ENCODE results near the gene LARGE1.
A peak's percentile ranks its signal among the peaks of the same experiment; 100 is the strongest.

The LARGE1 gene

DNA sequence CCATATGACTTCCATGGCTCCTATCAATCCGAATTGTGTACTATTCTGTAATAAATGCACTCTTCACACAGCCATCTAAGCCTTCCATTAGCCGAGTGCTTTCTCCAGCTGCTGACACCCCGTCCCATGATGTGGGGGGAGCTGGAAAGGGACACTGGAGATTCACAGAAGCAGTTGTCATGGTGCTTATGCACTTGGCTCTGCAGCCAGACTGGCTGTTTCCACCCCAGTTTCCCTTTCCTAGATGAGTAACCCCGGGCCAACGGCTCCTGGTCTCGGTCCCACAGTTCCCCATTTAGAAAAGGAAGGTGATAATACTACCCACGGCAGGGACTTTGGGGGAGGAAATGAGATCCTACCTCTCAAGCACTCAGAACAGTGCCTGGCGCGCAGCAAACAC, 617.2 kb downstream of the LARGE1 start:
- H3K9me3 ChIP-seq (ENCODE audit: insufficient read depth, low read depth, low read length) = no peaks in the 10 kb centered on the region
- no peak overlapping the region for H2BK12ac ChIP-seq (ENCODE audit: low read length)
- no peak overlapping the region for H3K4me3 ChIP-seq (ENCODE audit: low read depth, low read length)
- no peak overlapping the region for H3K23ac ChIP-seq (ENCODE audit: low read length)
- H2AFZ ChIP-seq (ENCODE audit: insufficient read depth, low read length, poor library complexity) = no peak overlapping the region
- no peak overlapping the region for H3K18ac ChIP-seq (ENCODE audit: low read length)
- no CpG with 5 or more reads among the region's 9 CpGs for WGBS (ENCODE audit: extremely low coverage, insufficient coverage, insufficient read length)
- no peak overlapping the region for H3K4me2 ChIP-seq (ENCODE audit: low read length)
- DNase-seq = no peak
- H2AK5ac ChIP-seq (ENCODE audit: low read length) = no peak overlapping the region
- no peak overlapping the region for H3K4ac ChIP-seq (ENCODE audit: low read depth, low read length)
- H2BK120ac ChIP-seq (ENCODE audit: insufficient read depth, low read length, poor library complexity) = no peak overlapping the region
- H4K8ac ChIP-seq (ENCODE audit: low read depth, low read length) = no peak overlapping the region
- no peak overlapping the region for H4K12ac ChIP-seq (ENCODE audit: low read depth, low read length)
- peaks cover 0 to 2% of the 10 kb centered on the region in 2 experiments for H3K36me3 ChIP-seq (ENCODE audit: control insufficient read depth in 1 of 2, insufficient read depth in 2 of 2, low read length in 2 of 2)
- H3K27me3 ChIP-seq (ENCODE audit: insufficient read depth, low read length) = no peaks in the 10 kb centered on the region
- H3K4me1 ChIP-seq (ENCODE audit: control insufficient read depth in 1 of 2, insufficient read depth in 2 of 2, low read length in 2 of 2) = no peaks in the 10 kb centered on the region
- no peak overlapping the region for H3K14ac ChIP-seq (ENCODE audit: low read length)
- no peak overlapping the region for H3K27ac ChIP-seq (ENCODE audit: low read depth, low read length)
- H3K79me1 ChIP-seq (ENCODE audit: low read length) = no peaks in the 10 kb centered on the region
- no peak overlapping the region for H3K9ac ChIP-seq (ENCODE audit: low read length)
- no peak overlapping the region for H2BK5ac ChIP-seq (ENCODE audit: low read depth, low read length, poor library complexity)
- no peaks in the 10 kb centered on the region for H3K79me2 ChIP-seq (ENCODE audit: control insufficient read depth, insufficient read depth, low read length, poor library complexity)
- no peak overlapping the region for H4K91ac ChIP-seq (ENCODE audit: low read depth, low read length)

DNA sequence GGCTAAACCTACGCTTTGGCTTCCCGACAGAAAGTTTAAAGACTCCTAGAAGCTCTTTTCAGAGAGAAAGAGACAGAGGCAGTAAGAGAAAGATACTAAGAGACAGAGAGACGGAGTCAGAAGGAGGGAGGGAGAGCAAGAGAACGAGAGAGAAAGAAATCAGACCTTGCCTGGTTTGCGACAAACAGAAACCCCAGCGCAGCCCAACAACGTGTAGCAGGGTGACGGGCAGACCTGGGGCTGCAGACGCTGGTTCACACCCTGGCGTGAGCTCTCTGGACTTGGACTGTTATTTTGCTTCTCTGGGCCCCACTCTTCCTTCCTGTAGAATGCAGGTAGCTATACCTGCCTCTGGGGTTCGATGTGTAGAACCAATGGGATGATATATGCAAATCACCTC, 617.7 kb downstream of the LARGE1 start:
- H3K4me1 ChIP-seq (ENCODE audit: control insufficient read depth in 1 of 2, insufficient read depth in 2 of 2, low read length in 2 of 2) = no peaks in the 10 kb centered on the region
- H3K27me3 ChIP-seq (ENCODE audit: insufficient read depth, low read length) = no peaks in the 10 kb centered on the region
- H3K14ac ChIP-seq (ENCODE audit: low read length) = no peak overlapping the region
- no peak overlapping the region for H2AFZ ChIP-seq (ENCODE audit: insufficient read depth, low read length, poor library complexity)
- H3K23ac ChIP-seq (ENCODE audit: low read length) = no peak overlapping the region
- no peak overlapping the region for H2AK5ac ChIP-seq (ENCODE audit: low read length)
- no peak for DNase-seq
- no peaks in the 10 kb centered on the region for H3K79me2 ChIP-seq (ENCODE audit: control insufficient read depth, insufficient read depth, low read length, poor library complexity)
- no peak overlapping the region for H4K12ac ChIP-seq (ENCODE audit: low read depth, low read length)
- H2BK5ac ChIP-seq (ENCODE audit: low read depth, low read length, poor library complexity) = no peak overlapping the region
- no peak overlapping the region for H3K4ac ChIP-seq (ENCODE audit: low read depth, low read length)
- H3K18ac ChIP-seq (ENCODE audit: low read length) = no peak overlapping the region
- no peaks in the 10 kb centered on the region for H3K9me3 ChIP-seq (ENCODE audit: insufficient read depth, low read depth, low read length)
- no peaks in the 10 kb centered on the region for H3K36me3 ChIP-seq (ENCODE audit: control insufficient read depth in 1 of 2, insufficient read depth in 2 of 2, low read length in 2 of 2)
- WGBS (ENCODE audit: extremely low coverage, insufficient coverage, insufficient read length) = no CpG with 5 or more reads among the region's 11 CpGs
- no peak overlapping the region for H3K27ac ChIP-seq (ENCODE audit: low read depth, low read length)
- H2BK12ac ChIP-seq (ENCODE audit: low read length) = no peak overlapping the region
- no peak overlapping the region for H3K4me3 ChIP-seq (ENCODE audit: low read depth, low read length)
- H4K91ac ChIP-seq (ENCODE audit: low read depth, low read length) = no peak overlapping the region
- no peak overlapping the region for H3K4me2 ChIP-seq (ENCODE audit: low read length)
- H3K9ac ChIP-seq (ENCODE audit: low read length) = no peak overlapping the region
- no peaks in the 10 kb centered on the region for H3K79me1 ChIP-seq (ENCODE audit: low read length)
- no peak overlapping the region for H4K8ac ChIP-seq (ENCODE audit: low read depth, low read length)
- H2BK120ac ChIP-seq (ENCODE audit: insufficient read depth, low read length, poor library complexity) = no peak overlapping the region

DNA sequence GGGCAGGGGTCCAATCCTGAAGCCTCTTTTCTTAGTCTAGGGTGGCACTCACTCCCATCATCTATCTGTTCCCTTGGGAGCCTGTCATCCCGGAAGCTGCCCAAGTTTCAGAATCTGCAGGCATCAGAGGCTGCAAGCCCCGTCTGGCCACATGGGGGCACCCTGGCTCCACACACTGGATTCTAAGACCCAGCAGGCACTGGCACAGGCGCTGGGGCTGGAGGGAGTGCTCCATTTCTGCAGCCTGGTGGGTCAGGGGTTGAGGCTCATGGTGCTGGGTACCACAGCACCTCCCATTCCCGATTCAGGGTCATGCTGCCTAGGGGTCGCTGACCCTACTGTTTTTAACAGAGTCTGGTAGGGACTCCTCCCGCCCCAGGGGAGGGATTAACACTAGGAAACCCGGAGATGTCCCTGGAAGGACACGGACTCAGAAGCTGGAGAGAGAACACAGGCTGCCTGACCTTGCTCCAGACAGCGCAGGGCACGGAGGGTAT, 618.2 kb downstream of the LARGE1 start:
- Histone ChIP-seq H3K4ac (ENCODE audit: low read depth, low read length) (no peak overlapping the region), H3K18ac (ENCODE audit: low read length) (no peak overlapping the region), H3K9me3 (ENCODE audit: insufficient read depth, low read depth, low read length) (no peaks in the 10 kb centered on the region), H3K27ac (ENCODE audit: low read depth, low read length) (no peak overlapping the region), H3K9ac (ENCODE audit: low read length) (no peak overlapping the region), H2BK120ac (ENCODE audit: insufficient read depth, low read length, poor library complexity) (no peak overlapping the region), H2AFZ (ENCODE audit: insufficient read depth, low read length, poor library complexity) (no peak overlapping the region), H4K12ac (ENCODE audit: low read depth, low read length) (no peak overlapping the region), H4K91ac (ENCODE audit: low read depth, low read length) (no peak overlapping the region), H3K4me3 (ENCODE audit: low read depth, low read length) (no peak overlapping the region), H2AK5ac (ENCODE audit: low read length) (no peak overlapping the region), H4K8ac (ENCODE audit: low read depth, low read length) (no peak overlapping the region), H3K79me1 (ENCODE audit: low read length) (no peaks in the 10 kb centered on the region), H3K79me2 (ENCODE audit: control insufficient read depth, insufficient read depth, low read length, poor library complexity) (no peaks in the 10 kb centered on the region), H3K36me3 (ENCODE audit: control insufficient read depth in 1 of 2, insufficient read depth in 2 of 2, low read length in 2 of 2) (no peaks in the 10 kb centered on the region), H2BK12ac (ENCODE audit: low read length) (no peak overlapping the region), H3K23ac (ENCODE audit: low read length) (no peak overlapping the region), H2BK5ac (ENCODE audit: low read depth, low read length, poor library complexity) (no peak overlapping the region), H3K4me1 (ENCODE audit: control insufficient read depth in 1 of 2, insufficient read depth in 2 of 2, low read length in 2 of 2) (no peaks in the 10 kb centered on the region), H3K4me2 (ENCODE audit: low read length) (no peak overlapping the region), H3K14ac (ENCODE audit: low read length) (no peak overlapping the region), H3K27me3 (ENCODE audit: insufficient read depth, low read length) (no peaks in the 10 kb centered on the region)
- peak; percentile 63 to 81 for DNase-seq
- no CpG with 5 or more reads among the region's 10 CpGs for WGBS (ENCODE audit: extremely low coverage, insufficient coverage, insufficient read length)

DNA sequence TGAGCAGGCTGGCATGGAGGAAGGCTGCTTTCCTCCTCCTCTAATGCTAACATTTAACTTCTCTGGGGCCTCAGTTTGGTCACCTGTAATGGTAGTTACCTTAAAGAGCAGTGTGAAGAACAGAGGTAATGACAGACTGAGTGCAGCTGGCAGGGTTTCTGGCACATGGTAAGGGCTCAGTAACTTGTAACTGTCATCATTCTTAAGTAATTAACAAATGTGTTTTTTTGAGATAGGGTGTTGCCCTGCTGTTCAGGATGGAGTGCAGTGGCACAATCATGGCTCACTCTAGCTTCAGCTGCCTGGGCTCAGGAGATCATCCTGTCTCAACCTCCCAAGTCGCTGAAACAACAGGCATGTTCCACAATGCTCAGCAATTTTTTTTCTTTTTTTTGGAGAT, 620.1 kb downstream of the LARGE1 start:
- H3K27me3 ChIP-seq (ENCODE audit: insufficient read depth, low read length) = no peaks in the 10 kb centered on the region
- no peak overlapping the region for H2BK5ac ChIP-seq (ENCODE audit: low read depth, low read length, poor library complexity)
- DNase-seq = no peak
- no peak overlapping the region for H4K91ac ChIP-seq (ENCODE audit: low read depth, low read length)
- H3K36me3 ChIP-seq (ENCODE audit: control insufficient read depth in 1 of 2, insufficient read depth in 2 of 2, low read length in 2 of 2) = peaks cover 0 to 2% of the 10 kb centered on the region in 2 experiments
- no peak overlapping the region for H3K14ac ChIP-seq (ENCODE audit: low read length)
- no peak overlapping the region for H2AK5ac ChIP-seq (ENCODE audit: low read length)
- H3K9me3 ChIP-seq (ENCODE audit: insufficient read depth, low read depth, low read length) = no peaks in the 10 kb centered on the region
- H3K27ac ChIP-seq (ENCODE audit: low read depth, low read length) = no peak overlapping the region
- no peak overlapping the region for H3K4me2 ChIP-seq (ENCODE audit: low read length)
- H2BK120ac ChIP-seq (ENCODE audit: insufficient read depth, low read length, poor library complexity) = no peak overlapping the region
- no peak overlapping the region for H3K23ac ChIP-seq (ENCODE audit: low read length)
- H2BK12ac ChIP-seq (ENCODE audit: low read length) = no peak overlapping the region
- WGBS (ENCODE audit: extremely low coverage, insufficient coverage, insufficient read length) = no CpG with 5 or more reads among the region's 1 CpG
- no peak overlapping the region for H2AFZ ChIP-seq (ENCODE audit: insufficient read depth, low read length, poor library complexity)
- no peak overlapping the region for H3K4me3 ChIP-seq (ENCODE audit: low read depth, low read length)
- H3K79me2 ChIP-seq (ENCODE audit: control insufficient read depth, insufficient read depth, low read length, poor library complexity) = no peaks in the 10 kb centered on the region
- H3K79me1 ChIP-seq (ENCODE audit: low read length) = no peaks in the 10 kb centered on the region
- no peak overlapping the region for H4K12ac ChIP-seq (ENCODE audit: low read depth, low read length)
- no peaks in the 10 kb centered on the region for H3K4me1 ChIP-seq (ENCODE audit: control insufficient read depth in 1 of 2, insufficient read depth in 2 of 2, low read length in 2 of 2)
- no peak overlapping the region for H3K9ac ChIP-seq (ENCODE audit: low read length)
- H3K18ac ChIP-seq (ENCODE audit: low read length) = no peak overlapping the region
- H4K8ac ChIP-seq (ENCODE audit: low read depth, low read length) = no peak overlapping the region
- no peak overlapping the region for H3K4ac ChIP-seq (ENCODE audit: low read depth, low read length)
